ENCODE results near the gene BCAS3.
"Not testable (repeated sequence)": the region's sequence is repeated elsewhere in the genome, so short reads cannot be mapped to it uniquely, and the experiment has no call there.

- not testable (repeated sequence) for TF ChIP-seq CTCF (conservative IDR thresholded peaks at IDR 0.05); ZFX (IDR thresholded peaks at IDR 0.05)
Observed at GRCh38 chr17:60976861-60977260, 299.2 kb downstream of the BCAS3 start.

Measured in C4-2B (cell line).